ENCODE measurements around the gene SPACA6.

DNA sequence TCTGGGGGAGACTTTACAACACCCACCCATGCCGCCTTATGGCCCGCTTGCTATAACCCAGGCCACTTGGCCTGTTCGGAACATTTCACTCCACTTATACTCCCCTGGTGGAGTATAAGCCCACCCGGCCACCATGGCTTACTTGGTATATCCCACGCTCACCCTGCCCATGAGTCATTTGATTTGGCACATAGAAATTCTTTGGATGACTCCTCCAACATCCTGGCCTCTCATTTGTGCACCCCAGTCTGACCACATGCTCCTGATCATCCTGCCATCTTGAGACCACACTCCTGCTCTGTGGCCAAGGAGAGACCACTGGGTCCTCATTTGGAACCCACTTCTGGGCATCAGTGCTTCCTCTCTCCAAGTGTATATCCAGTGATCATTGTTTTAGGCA lies 5.2 kb downstream of the SPACA6 start:
- TF ChIP-seq TAF1 (IDR thresholded peaks at IDR 0.05; ENCODE audit: borderline replicate concordance, low read depth, low read length) (no peak), POLR2A (IDR thresholded peaks at IDR 0.05; ENCODE audit: low read depth, low read length) (no peak)

All from GM12892 (cell line).